ENCODE results near the gene PTCD1.

GRCh38 chr7:99372275-99373090 is 66.1 kb downstream of the PTCD1 start:
- TF ChIP-seq CTCF (IDR thresholded peaks at IDR 0.05; ENCODE audit: borderline replicate concordance, extremely low read depth, low read length, poor library complexity, severe bottlenecking) (no peak), EZH2 (IDR thresholded peaks at IDR 0.05; ENCODE audit: borderline replicate concordance, low read depth, low read length, severe bottlenecking) (no peak)

All from DND-41 (cell line).